Measurements from ENCODE around the gene ADAMTS2.

Gene ADAMTS2

DNA sequence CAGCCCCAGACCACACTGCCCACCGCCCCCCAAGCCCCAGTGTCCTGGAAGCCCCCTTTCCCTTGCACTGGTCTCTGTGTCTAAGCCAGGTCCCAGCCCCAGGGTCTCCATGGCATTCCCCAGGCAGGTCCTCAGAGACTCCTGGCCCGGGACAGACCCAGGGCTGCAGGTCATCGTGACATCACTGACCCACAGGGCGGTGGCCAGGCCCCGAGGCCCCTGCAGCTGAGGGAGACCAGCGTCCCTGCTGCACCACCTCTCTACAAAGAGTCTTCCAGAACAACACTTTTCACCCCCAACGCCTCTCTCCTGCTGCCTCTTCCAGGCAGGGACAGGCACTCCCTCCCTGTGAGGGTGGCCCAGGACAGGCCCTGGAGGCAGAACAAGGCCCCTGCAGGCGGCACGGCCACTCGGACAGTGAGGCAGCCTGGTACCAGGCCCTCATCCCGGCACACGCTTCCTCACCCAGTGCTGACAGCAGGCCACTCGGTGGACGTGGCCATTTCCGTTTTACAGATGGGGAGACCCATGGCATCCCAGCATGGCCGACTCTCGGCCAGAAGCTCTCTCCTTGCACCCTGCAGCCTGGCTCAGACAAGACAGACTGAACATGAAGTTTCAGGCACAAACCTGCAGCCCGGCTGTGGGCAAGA lies 136.4 kb downstream of the ADAMTS2 start:
- H3K36me3 ChIP-seq (ENCODE audit: low read depth): no peaks in the 10 kb centered on the region
- no peaks in the 10 kb centered on the region for H3K4me1 ChIP-seq (ENCODE audit: insufficient read depth, poor library complexity, severe bottlenecking)
- DNase-seq (ENCODE audit: low spot score): no peak
- no peak overlapping the region for H3K27ac ChIP-seq (ENCODE audit: poor library complexity, severe bottlenecking)
- H3K9me3 ChIP-seq (ENCODE audit: severe bottlenecking): peaks cover 11% of the 10 kb centered on the region
- H3K4me3 ChIP-seq (ENCODE audit: severe bottlenecking): no peak overlapping the region
- TF ChIP-seq, protein P1, sequence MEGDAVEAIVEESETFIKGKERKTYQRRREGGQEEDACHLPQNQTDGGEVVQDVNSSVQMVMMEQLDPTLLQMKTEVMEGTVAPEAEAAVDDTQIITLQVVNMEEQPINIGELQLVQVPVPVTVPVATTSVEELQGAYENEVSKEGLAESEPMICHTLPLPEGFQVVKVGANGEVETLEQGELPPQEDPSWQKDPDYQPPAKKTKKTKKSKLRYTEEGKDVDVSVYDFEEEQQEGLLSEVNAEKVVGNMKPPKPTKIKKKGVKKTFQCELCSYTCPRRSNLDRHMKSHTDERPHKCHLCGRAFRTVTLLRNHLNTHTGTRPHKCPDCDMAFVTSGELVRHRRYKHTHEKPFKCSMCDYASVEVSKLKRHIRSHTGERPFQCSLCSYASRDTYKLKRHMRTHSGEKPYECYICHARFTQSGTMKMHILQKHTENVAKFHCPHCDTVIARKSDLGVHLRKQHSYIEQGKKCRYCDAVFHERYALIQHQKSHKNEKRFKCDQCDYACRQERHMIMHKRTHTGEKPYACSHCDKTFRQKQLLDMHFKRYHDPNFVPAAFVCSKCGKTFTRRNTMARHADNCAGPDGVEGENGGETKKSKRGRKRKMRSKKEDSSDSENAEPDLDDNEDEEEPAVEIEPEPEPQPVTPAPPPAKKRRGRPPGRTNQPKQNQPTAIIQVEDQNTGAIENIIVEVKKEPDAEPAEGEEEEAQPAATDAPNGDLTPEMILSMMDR (IDR thresholded peaks at IDR 0.05; ENCODE audit: poor library complexity, severe bottlenecking): no peak
- no peaks in the 10 kb centered on the region for H3K27me3 ChIP-seq (ENCODE audit: insufficient read depth, poor library complexity, severe bottlenecking)
- no peak for ATAC-seq (ENCODE audit: low read depth)

DNA sequence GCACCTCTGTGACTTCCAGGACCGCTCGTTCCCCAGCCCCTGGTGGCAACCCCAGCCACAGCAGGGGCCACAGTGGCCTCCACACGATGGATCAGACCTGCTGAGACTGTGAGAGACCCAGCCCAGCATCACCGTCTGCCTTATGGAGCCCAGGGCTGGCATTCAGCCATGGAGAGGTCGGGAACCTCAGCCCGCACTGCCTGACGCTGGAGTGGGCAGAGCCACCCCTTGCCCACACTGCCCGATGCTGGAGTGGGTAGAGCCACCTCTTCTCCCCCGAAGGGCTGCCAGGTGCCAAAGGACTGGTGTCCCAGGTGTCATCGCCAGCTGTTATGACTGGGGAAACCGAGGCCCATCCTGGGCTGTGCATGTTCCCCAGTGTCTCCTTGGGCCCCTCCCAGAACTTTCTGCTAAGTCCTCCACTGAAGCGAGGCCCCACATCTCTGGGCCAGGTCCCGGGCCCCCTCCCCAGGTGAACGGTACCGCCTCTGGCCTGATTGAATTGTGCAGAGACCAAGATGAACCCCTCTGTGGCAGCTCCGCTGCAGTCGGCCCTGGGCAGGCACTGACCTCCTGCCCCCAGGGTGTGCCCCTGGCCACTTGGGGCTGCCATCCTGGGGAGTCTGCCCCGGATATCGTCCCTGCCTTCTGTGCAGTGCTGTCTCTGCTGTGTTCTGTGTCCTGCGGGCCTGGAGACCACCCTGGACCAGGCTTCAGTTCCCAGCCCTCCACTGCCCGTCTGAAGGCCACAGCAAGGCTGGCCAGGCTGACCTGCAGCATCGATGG lies 137.1 kb downstream of the ADAMTS2 start:
- Histone ChIP-seq H3K4me3 (ENCODE audit: severe bottlenecking) (no peak overlapping the region), H3K4me1 (ENCODE audit: insufficient read depth, poor library complexity, severe bottlenecking) (no peaks in the 10 kb centered on the region), H3K36me3 (ENCODE audit: low read depth) (no peaks in the 10 kb centered on the region), H3K9me3 (ENCODE audit: severe bottlenecking) (peaks cover 11% of the 10 kb centered on the region), H3K27ac (ENCODE audit: poor library complexity, severe bottlenecking) (no peak overlapping the region), H3K27me3 (ENCODE audit: insufficient read depth, poor library complexity, severe bottlenecking) (no peaks in the 10 kb centered on the region)
- DNase-seq (ENCODE audit: low spot score): no peak
- no peak for ATAC-seq (ENCODE audit: low read depth)
- TF ChIP-seq, protein P1 (IDR thresholded peaks at IDR 0.05; ENCODE audit: poor library complexity, severe bottlenecking): no peak

DNA sequence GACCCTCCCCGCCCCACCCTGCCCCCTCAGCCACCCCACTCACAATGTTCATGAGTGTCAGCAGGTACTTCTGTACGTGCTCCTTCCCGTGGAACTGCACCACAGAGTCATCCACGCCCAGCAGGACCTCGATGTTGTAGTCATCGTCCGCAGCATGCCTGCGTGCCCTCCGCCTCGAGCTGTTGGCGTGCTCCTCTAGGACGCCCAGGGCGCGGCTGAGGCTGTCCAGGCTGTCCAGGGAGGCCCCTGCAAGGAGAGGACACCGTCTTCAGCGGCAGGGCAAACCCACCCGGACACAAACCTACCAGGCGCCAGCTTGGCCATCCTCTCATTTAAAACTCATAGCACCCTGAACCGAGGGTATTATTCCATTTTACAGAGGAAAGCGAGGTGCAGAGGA lies 137.8 kb downstream of the ADAMTS2 start:
- H3K27ac ChIP-seq (ENCODE audit: poor library complexity, severe bottlenecking): no peak overlapping the region
- H3K4me1 ChIP-seq (ENCODE audit: insufficient read depth, poor library complexity, severe bottlenecking): no peaks in the 10 kb centered on the region
- TF ChIP-seq, protein P1 (IDR thresholded peaks at IDR 0.05; ENCODE audit: poor library complexity, severe bottlenecking): no peak
- H3K9me3 ChIP-seq (ENCODE audit: severe bottlenecking): peaks cover 11% of the 10 kb centered on the region
- H3K4me3 ChIP-seq (ENCODE audit: severe bottlenecking): no peak overlapping the region
- DNase-seq (ENCODE audit: low spot score): no peak
- H3K27me3 ChIP-seq (ENCODE audit: insufficient read depth, poor library complexity, severe bottlenecking): no peaks in the 10 kb centered on the region
- ATAC-seq (ENCODE audit: low read depth): no peak
- no peaks in the 10 kb centered on the region for H3K36me3 ChIP-seq (ENCODE audit: low read depth)

DNA sequence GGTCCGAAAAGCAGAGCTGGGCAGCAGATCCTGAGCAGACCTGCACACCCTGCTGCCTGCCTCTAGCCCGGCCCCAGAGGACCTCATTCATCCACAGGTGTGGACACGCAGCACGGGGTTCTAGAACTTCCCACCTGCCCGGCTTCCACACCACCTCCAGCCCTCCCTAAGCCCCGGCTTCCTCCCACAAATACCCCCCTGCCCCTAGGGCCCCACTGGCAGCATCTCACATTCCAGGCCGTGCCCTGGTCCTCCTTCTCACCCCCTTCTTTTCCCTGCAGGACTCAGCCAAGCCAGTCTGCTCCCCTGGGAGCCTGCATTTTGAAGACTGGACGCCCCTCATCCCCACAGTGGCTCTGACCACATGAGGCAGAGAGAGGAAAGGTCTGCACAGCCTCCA lies 138.9 kb downstream of the ADAMTS2 start:
- DNase-seq (ENCODE audit: low spot score): no peak

More for the DNA sequence above, 138.9 kb downstream of the ADAMTS2 start:
- Histone ChIP-seq H3K4me1 (ENCODE audit: insufficient read depth, poor library complexity, severe bottlenecking) (no peaks in the 10 kb centered on the region), H3K9me3 (ENCODE audit: severe bottlenecking) (peaks cover 11% of the 10 kb centered on the region), H3K27ac (ENCODE audit: poor library complexity, severe bottlenecking) (no peak overlapping the region), H3K4me3 (ENCODE audit: severe bottlenecking) (no peak overlapping the region), H3K36me3 (ENCODE audit: low read depth) (no peaks in the 10 kb centered on the region), H3K27me3 (ENCODE audit: insufficient read depth, poor library complexity, severe bottlenecking) (no peaks in the 10 kb centered on the region)
- TF ChIP-seq, protein P1 (IDR thresholded peaks at IDR 0.05; ENCODE audit: poor library complexity, severe bottlenecking): no peak
- ATAC-seq (ENCODE audit: low read depth): no peak

Measured in RWPE2 (cell line).